Sigmoid colon (tissue), 4 donors: ENCODE measurements around the gene SERPINA6.

Source experiments
- EP300 ChIP-seq, 4 donors: sonication (generic); formaldehyde crosslinking; IDR thresholded peaks; one replicate each; pipeline ENCODE4 v1.6.1; 2017; ENCODE audit warnings: antibody characterized with exemption in 4 of 4
- POLR2A ChIP-seq, 2 donors: fragments of 450-650 bp; IDR thresholded peaks; one replicate each; pipeline ENCODE4 v1.6.1; 2016; ENCODE audit warnings: antibody characterized with exemption in 2 of 2, mild to moderate bottlenecking in 2 of 2, moderate library complexity in 2 of 2

DNA sequence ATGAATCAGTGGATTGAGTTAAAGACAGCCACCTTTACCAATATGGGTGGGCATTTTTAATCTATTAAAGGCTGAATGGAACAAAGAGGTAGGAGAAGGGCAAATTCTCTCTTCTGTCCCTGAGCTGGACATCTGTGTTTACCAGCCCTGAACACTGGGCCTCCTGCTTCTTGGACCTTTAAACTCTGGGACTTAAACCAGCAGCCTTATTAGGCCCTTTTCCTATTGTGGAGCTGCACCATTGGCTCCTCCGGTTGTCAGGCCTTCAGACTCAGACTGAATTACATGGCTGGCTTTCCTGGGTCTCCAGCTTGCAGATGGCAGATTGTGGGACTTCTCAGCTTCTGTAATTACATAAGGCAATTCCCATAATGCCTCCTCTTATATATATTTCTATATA is 6.4 kb downstream of the SERPINA6 start:
- TF ChIP-seq EP300 (IDR thresholded peaks at IDR 0.05) (no peak), POLR2A (IDR thresholded peaks at IDR 0.05) (no peak)
